ENCODE measurements around the gene PPP2R2B.

The PPP2R2B gene

DNA sequence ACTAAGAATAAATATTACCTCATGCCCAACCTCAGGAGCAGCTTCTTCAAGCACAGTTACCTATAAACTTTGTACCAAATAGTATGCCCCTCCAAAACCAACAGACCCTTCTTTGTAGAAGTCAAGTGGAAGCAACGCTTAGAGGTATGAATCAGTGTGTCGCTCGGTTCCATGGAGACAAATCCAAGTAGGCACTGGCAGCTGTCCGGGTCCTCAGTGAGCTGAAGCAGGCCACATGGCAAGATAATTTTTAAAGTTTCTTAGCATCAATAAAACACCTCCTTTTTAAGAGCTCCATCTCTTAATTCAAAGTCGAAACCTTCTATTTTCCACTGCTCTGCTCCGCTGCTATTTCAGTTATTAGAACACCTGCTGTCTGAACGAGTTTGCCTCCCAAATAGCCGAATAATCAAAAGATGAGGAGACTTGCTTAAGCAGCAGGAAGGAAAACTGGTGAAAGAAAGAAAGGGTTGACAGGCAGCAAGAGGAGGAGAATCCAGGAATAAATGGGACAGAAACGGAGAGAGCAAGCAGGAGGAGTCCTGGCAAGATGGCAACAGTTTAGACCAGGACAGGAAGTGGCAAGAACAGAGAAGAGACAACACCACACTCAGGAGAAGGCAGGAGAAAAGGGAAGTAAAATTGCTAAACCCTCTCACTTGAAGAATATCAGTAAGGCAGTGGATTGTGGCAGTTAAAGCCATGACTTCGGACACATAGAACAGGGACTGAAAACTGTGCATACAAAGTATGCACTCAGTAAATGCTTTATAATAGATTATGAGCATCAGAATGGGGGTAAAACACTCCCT lies 65.0 kb downstream of the PPP2R2B start:
- Mint-ChIP-seq H3K4me3 (no peak overlapping the region), H3K9me3 (no peaks in the 10 kb centered on the region), H3K27ac (ENCODE audit: low read depth) (peak overlapping the region; percentile 7), H3K4me1 (peaks cover 49% of the 10 kb centered on the region), H3K27me3 (no peaks in the 10 kb centered on the region), H3K36me3 (ENCODE audit: insufficient read depth) (peaks cover 8% of the 10 kb centered on the region)
- no peak for ATAC-seq (replicated peaks; ENCODE audit: extremely low read depth, poor library complexity, severe bottlenecking)
- no peak for DNase-seq (ENCODE audit: low spot score in 2 of 2)

DNA sequence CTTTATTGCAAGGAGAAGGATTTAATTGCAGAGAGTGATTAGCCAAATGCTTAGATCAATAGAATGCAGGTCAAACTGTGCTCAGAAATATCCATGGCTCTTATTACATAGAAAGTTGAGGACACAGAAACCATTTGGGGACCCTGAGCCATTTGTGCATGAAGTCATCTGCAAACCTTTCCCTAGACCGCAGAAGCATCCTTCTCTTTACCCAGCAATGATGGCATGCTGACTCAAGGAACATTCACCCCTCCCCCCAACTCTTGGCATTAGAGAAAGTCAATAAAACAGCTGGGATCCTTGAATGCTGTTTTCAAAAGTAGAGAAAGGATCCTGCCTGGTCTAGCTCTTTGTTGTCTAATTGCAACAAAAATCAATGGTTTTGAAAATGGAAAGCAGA lies 73.5 kb downstream of the PPP2R2B start:
- Mint-ChIP-seq H3K27ac (ENCODE audit: low read depth) (no peak overlapping the region), H3K36me3 (ENCODE audit: insufficient read depth) (peaks cover 2% of the 10 kb centered on the region)
- no peak for ATAC-seq (replicated peaks; ENCODE audit: extremely low read depth, poor library complexity, severe bottlenecking)

DNA sequence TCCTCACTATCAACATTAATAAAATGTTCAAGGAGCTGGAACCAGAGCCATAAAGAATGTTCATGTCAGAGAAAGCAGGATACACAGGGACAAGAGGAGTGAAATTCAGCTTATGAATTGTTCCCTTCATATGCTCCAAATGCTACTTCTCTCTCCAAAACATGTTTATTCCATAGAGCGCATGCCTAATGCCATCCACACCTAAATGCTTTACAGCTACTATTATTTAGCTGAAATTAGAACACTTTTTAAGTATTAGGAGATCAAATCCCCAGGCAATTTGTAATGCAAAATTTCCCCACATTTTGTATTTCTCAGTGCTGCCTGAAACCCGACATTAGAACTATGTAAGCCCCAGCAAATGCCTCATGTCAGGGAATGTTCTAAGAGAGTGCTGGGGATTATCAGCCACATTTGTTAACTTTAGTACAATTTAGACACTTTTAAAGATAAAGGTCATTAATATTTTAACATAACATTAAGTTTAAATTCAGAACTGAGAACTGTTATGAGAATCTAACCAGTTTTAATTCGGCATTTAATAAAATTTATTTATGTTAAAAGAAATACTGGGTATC lies 75.5 kb downstream of the PPP2R2B start:
- ATAC-seq (replicated peaks; ENCODE audit: extremely low read depth, poor library complexity, severe bottlenecking), result no peak
- Mint-ChIP-seq H3K27me3 (no peaks in the 10 kb centered on the region), H3K4me1 (peaks cover 50% of the 10 kb centered on the region), H3K4me3 (no peak overlapping the region), H3K9me3 (no peaks in the 10 kb centered on the region), H3K27ac (ENCODE audit: low read depth) (no peak overlapping the region), H3K36me3 (ENCODE audit: insufficient read depth) (no peaks in the 10 kb centered on the region)
- DNase-seq (ENCODE audit: low spot score in 2 of 2), result no peak

More for the DNA sequence above, 73.5 kb downstream of the PPP2R2B start:
- Mint-ChIP-seq H3K4me1 (peaks cover 38% of the 10 kb centered on the region), H3K9me3 (no peaks in the 10 kb centered on the region), H3K27me3 (no peaks in the 10 kb centered on the region), H3K4me3 (no peak overlapping the region)
- no peak for DNase-seq (ENCODE audit: low spot score in 2 of 2)

DNA sequence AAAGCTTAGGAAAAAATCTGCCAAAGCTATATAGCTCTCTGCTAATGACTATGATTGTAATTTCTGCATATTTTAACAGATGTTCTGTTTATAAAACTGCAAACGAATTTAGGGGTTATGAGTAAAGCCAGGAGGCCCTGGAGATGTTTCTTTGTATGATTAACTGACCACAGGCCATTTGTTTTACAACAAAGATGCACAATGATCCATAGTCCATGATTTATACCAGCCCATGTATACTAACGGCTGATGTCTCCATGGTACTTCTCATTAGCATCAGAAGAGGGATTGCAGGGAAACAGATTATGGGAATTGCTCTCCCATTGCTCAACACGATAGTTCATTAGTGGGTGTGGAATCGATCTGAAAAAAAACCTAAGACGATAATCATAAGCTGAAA lies 78.9 kb downstream of the PPP2R2B start:
- H3K27me3 Mint-ChIP-seq, result no peaks in the 10 kb centered on the region

DNA sequence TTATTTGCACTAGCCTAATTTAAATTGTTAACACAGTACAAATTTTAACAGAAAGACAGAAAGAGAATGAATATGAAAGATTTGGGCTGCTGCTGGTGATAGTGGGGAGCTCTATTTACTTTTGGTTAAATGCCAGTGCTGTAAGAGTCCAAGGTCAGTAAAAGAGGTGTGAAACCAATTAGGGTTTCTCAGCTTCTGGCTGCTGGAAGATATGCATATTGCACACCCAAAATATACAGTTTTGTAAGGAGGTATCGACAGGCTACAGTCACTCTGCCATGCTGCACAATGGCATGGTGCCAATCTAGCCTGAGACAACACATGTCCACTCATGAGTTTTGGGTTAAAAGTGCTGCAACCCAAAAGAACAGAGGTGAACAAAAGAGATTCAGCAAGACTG lies 79.3 kb downstream of the PPP2R2B start:
- H3K9me3 Mint-ChIP-seq, result no peaks in the 10 kb centered on the region
- DNase-seq (ENCODE audit: low spot score in 2 of 2) (no peak), ATAC-seq (replicated peaks; ENCODE audit: extremely low read depth, poor library complexity, severe bottlenecking) (peak; percentile 48)
- H3K4me1 Mint-ChIP-seq, result peaks cover 67% of the 10 kb centered on the region
- H3K36me3 Mint-ChIP-seq (ENCODE audit: insufficient read depth), result peaks cover 2% of the 10 kb centered on the region
- no peaks in the 10 kb centered on the region for H3K27me3 Mint-ChIP-seq
- peak overlapping the region; percentile 37 for H3K4me3 Mint-ChIP-seq
- peak overlapping the region; percentile 82 for H3K27ac Mint-ChIP-seq (ENCODE audit: low read depth)

More for the DNA sequence above, 78.9 kb downstream of the PPP2R2B start:
- peaks cover 67% of the 10 kb centered on the region for H3K4me1 Mint-ChIP-seq
- peak overlapping the region; percentile 37 for H3K4me3 Mint-ChIP-seq
- DNase-seq (ENCODE audit: low spot score in 2 of 2), result no peak
- no peaks in the 10 kb centered on the region for H3K9me3 Mint-ChIP-seq
- no peak for ATAC-seq (replicated peaks; ENCODE audit: extremely low read depth, poor library complexity, severe bottlenecking)
- H3K27ac Mint-ChIP-seq (ENCODE audit: low read depth), result peak overlapping the region; percentile 82
- peaks cover 2% of the 10 kb centered on the region for H3K36me3 Mint-ChIP-seq (ENCODE audit: insufficient read depth)

DNA sequence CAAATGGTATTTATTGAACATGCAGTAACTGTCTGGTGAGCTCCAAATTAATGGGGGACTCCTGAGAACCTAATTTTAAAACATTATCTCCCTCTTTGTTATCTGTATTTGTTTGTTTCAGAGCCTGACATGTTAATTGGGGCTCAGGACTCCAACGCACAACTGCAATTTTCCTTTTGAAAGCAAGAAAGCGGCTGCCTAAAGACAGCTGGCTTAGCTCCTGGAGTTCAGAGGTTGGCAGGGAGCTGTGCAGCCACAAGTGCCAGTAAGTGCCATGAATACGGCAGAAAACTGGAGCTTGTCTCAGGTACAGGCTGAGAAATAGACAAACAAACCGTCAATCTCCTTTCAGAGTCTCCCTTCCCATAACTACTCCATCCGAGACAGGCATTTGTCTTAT lies 80.9 kb downstream of the PPP2R2B start:
- Mint-ChIP-seq H3K36me3 (ENCODE audit: insufficient read depth) (peaks cover 2% of the 10 kb centered on the region), H3K9me3 (no peaks in the 10 kb centered on the region), H3K27me3 (no peaks in the 10 kb centered on the region), H3K4me1 (peaks cover 77% of the 10 kb centered on the region), H3K27ac (ENCODE audit: low read depth) (peak overlapping the region; percentile 58), H3K4me3 (no peak overlapping the region)
- ATAC-seq (replicated peaks; ENCODE audit: extremely low read depth, poor library complexity, severe bottlenecking) (no peak), DNase-seq (ENCODE audit: low spot score in 2 of 2) (no peak)

DNA sequence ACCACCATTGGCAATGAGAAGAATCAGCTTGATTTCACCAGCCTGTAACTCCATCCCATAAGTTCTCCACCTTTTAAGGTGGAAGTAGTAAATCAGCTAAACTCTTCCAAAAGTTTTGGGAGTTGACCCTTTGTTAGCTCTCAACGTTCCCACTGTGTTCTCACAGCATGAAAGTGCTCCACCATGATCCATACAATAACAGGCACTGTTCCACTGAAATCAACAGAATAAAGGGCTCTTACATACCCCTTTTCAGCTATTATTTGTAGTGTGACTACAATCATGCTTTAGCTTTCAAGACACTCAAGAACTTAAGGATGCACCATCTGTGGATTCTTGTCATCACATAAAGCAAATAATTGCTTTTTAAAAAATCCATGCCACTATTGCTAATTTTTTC lies 81.6 kb downstream of the PPP2R2B start:
- H3K4me1 Mint-ChIP-seq, result peaks cover 84% of the 10 kb centered on the region
- DNase-seq (ENCODE audit: low spot score in 2 of 2) (no peak), ATAC-seq (replicated peaks; ENCODE audit: extremely low read depth, poor library complexity, severe bottlenecking) (no peak)
- H3K4me3 Mint-ChIP-seq, result no peak overlapping the region
- no peaks in the 10 kb centered on the region for H3K27me3 Mint-ChIP-seq
- peaks cover 2% of the 10 kb centered on the region for H3K36me3 Mint-ChIP-seq (ENCODE audit: insufficient read depth)
- no peaks in the 10 kb centered on the region for H3K9me3 Mint-ChIP-seq
- H3K27ac Mint-ChIP-seq (ENCODE audit: low read depth), result peak overlapping the region; percentile 47

DNA sequence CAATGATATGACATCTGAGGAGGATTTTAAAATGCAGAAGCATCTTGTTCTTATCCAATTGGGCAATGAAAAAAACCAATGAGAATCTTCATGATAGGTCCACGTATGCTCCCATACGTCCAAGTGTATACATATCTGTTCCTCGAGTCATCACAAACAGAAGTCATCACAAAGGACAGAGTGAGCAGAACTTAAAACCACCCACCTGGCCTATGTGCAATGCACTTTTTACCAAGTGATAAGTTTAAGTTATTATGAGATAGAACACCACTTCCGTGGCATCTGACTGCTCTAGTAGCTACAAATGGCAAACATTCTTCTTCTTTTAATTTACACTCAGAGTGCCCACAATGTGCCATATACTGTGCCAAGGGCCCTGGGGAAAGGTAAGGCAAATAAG lies 82.4 kb downstream of the PPP2R2B start:
- ATAC-seq (replicated peaks; ENCODE audit: extremely low read depth, poor library complexity, severe bottlenecking), result peak; percentile 49
- Mint-ChIP-seq H3K4me1 (peaks cover 88% of the 10 kb centered on the region), H3K27ac (ENCODE audit: low read depth) (peak overlapping the region; percentile 47), H3K27me3 (no peaks in the 10 kb centered on the region), H3K4me3 (no peak overlapping the region), H3K9me3 (no peaks in the 10 kb centered on the region), H3K36me3 (ENCODE audit: insufficient read depth) (peaks cover 2% of the 10 kb centered on the region)
- no peak for DNase-seq (ENCODE audit: low spot score in 2 of 2)

DNA sequence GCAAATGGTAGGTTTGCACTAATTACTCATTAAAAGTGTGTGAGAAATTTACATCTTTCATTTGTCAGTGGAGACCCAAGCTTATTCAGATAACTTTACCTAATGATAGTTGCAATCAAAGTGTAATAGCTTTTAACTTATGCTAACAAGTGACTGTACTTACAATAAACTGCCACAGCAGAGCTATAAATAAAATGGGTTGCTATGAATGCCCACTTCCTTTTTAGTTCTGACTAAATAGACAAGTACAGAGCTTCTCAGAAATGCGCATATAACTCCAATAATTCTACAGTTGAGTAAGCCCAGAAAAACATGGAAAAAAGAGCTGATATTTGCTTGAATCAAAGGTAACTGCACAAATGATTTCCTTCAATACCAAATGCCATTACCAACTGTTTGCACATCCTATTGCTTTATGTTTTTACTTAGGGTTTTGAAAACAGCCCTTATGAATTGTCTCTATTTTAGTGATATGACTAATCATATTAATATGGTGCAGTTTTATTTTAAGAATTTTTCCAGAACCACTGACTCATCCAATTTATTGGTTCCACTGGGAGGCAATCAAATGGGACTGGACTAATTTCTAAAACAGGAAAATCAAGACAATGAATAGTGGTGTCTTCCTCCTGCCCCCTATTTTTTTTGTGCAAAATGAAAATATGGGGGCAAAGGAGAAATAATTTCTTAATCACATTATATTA lies 84.1 kb downstream of the PPP2R2B start:
- Mint-ChIP-seq H3K27me3 (no peaks in the 10 kb centered on the region), H3K27ac (ENCODE audit: low read depth) (peak overlapping the region; percentile 22), H3K9me3 (no peaks in the 10 kb centered on the region), H3K4me3 (no peak overlapping the region), H3K4me1 (peaks cover 82% of the 10 kb centered on the region), H3K36me3 (ENCODE audit: insufficient read depth) (peaks cover 2% of the 10 kb centered on the region)
- ATAC-seq (replicated peaks; ENCODE audit: extremely low read depth, poor library complexity, severe bottlenecking) (no peak), DNase-seq (ENCODE audit: low spot score in 2 of 2) (no peak)

DNA sequence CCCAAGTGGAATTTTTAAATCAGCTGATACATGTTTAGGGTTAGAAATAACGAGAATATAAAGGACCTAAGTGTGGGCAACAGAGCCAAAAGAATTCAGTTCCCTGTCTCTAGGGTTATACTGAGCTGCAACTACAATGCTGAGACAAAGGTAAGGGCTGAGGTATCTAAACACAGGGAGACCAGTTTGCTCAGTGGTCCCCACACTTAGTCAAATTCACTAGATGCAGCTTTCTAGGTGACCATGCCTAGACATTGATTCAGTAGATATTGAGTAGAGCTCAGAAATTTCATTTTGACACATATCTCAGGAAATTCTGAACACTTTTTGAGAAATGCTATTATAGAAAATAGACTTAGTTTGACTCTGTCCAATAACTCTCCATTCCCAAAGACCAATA lies 84.8 kb downstream of the PPP2R2B start:
- H3K4me1 Mint-ChIP-seq, result peaks cover 82% of the 10 kb centered on the region
- no peak overlapping the region for H3K4me3 Mint-ChIP-seq
- no peaks in the 10 kb centered on the region for H3K27me3 Mint-ChIP-seq
- H3K9me3 Mint-ChIP-seq, result no peaks in the 10 kb centered on the region
- H3K36me3 Mint-ChIP-seq (ENCODE audit: insufficient read depth), result peaks cover 2% of the 10 kb centered on the region
- DNase-seq (ENCODE audit: low spot score in 2 of 2) (no peak), ATAC-seq (replicated peaks; ENCODE audit: extremely low read depth, poor library complexity, severe bottlenecking) (no peak)
- H3K27ac Mint-ChIP-seq (ENCODE audit: low read depth), result peak overlapping the region; percentile 22

DNA sequence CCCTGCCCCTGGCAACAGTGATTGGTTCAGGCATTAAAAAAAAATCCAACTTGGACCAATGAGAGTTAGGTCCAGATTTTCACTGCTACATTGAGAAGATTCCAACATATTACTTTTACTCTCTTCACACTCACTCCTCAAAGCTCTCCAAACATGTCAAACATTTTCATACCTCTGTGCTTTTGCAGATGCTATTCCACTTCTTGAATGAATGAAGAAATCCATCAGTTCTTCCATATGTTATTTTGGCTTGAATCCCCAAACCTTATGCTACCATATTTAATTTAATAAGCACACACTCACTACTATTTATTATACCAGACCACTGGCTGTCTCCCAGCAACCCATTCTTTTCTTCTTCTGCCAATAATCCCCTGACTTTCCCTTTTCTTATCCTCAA lies 87.1 kb downstream of the PPP2R2B start:
- peaks cover 72% of the 10 kb centered on the region for H3K4me1 Mint-ChIP-seq
- H3K27ac Mint-ChIP-seq (ENCODE audit: low read depth), result no peak overlapping the region
- H3K9me3 Mint-ChIP-seq, result no peaks in the 10 kb centered on the region

DNA sequence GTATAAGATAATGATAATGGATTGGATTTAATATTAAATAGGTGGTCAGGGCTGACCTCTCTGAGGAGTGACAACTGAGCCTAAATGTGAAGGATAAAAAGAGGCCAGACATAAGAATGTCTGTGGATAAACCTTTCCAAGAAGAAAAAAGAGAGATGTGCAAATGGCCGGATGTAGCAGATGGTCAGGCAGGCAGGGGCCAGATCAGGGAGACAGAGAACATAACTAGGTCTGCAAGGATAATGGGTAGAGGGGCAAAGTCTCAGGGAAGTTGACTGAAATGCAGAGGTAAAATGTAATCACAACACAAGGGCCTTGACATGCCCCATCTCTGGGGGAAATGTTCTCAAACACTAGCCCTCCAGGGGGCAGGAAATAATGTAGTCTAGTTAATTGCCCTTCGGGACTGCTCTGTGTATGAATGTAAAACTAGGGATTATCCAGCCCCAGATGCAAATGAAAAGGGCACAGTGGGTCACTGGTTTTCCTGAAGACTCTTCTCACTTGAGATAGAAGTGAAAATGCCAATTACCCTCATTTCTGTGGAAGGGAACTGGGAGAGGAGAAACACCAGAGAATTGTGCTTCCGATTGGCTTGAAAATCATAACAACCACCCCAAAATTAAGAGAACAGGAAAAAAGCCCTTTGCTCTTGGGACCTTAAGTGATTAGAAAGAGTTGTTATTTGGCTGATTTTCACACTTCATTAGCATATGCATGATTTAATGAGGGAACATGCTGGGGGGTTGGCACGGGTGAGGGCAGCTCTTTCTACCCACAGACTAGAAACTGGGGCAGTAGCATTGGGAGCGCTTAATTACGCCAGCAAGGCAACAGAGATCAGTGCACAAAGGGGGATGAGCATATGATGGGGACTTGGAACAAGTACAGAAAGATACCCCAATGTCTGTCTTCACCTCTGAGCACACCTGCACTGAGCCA lies 88.6 kb downstream of the PPP2R2B start:
- H3K36me3 Mint-ChIP-seq (ENCODE audit: insufficient read depth), result peaks cover 2% of the 10 kb centered on the region
- no peaks in the 10 kb centered on the region for H3K27me3 Mint-ChIP-seq
- ATAC-seq (replicated peaks; ENCODE audit: extremely low read depth, poor library complexity, severe bottlenecking) (no peak), DNase-seq (ENCODE audit: low spot score in 2 of 2) (no peak)
- H3K9me3 Mint-ChIP-seq, result no peaks in the 10 kb centered on the region
- no peak overlapping the region for H3K4me3 Mint-ChIP-seq
- peaks cover 66% of the 10 kb centered on the region for H3K4me1 Mint-ChIP-seq
- no peak overlapping the region for H3K27ac Mint-ChIP-seq (ENCODE audit: low read depth)

More for the DNA sequence above, 87.1 kb downstream of the PPP2R2B start:
- no peaks in the 10 kb centered on the region for H3K27me3 Mint-ChIP-seq
- DNase-seq (ENCODE audit: low spot score in 2 of 2), result no peak
- H3K4me3 Mint-ChIP-seq, result no peak overlapping the region
- H3K36me3 Mint-ChIP-seq (ENCODE audit: insufficient read depth), result peaks cover 2% of the 10 kb centered on the region
- no peak for ATAC-seq (replicated peaks; ENCODE audit: extremely low read depth, poor library complexity, severe bottlenecking)

Data from central memory CD8-positive, alpha-beta T cell (primary cell).